ENCODE measurements around the gene ID1.

The ID1 gene, protein sequence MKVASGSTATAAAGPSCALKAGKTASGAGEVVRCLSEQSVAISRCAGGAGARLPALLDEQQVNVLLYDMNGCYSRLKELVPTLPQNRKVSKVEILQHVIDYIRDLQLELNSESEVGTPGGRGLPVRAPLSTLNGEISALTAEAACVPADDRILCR

DNA sequence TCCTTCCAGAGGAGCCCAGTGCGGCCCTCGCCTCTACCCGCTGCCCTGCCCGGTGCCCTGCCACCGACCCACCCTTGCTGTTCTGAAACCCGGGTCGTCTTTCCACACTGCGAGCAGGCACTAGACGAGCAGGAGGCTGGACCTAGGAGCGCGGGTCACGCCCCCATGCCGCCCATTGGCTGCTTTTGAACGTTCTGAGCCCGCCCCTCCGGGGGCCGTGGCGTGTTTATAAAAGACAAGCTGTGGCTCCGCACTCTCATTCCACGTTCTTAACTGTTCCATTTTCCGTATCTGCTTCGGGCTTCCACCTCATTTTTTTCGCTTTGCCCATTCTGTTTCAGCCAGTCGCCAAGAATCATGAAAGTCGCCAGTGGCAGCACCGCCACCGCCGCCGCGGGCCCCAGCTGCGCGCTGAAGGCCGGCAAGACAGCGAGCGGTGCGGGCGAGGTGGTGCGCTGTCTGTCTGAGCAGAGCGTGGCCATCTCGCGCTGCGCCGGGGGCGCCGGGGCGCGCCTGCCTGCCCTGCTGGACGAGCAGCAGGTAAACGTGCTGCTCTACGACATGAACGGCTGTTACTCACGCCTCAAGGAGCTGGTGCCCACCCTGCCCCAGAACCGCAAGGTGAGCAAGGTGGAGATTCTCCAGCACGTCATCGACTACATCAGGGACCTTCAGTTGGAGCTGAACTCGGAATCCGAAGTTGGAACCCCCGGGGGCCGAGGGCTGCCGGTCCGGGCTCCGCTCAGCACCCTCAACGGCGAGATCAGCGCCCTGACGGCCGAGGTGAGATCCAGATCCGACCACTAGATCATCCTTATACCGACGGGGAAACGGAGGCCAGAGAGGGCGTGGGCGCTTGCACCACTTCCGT lies at the start of gene ID1:
ID1 (plus strand) TSS at position 259 of the 871 bp plus-strand sequence; CDS start at position 358, 99 bp downstream.
- peak; percentile 96 for DNase-seq (ENCODE audit: low spot score)

DNA sequence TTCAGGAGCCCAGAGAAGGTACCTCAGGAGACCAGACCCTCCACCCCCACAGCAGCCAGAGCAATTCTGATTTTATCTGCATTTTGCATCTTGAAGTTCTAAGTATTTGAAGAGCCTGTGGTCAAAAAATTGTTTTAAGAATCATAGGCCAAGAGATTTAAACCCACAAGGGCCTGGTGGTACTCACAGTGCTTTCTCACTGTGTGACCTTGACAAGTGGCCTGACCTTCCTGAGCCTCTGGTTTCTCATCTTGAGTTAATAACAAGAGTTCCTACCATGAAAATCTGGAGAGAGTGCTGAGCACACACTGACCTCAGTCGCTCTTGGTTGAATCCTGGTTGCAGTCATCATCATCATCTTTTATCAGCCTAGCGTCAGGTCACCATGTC lies 45.4 kb upstream of the ID1 start:
- DNase-seq (ENCODE audit: low spot score): no peak

DNA sequence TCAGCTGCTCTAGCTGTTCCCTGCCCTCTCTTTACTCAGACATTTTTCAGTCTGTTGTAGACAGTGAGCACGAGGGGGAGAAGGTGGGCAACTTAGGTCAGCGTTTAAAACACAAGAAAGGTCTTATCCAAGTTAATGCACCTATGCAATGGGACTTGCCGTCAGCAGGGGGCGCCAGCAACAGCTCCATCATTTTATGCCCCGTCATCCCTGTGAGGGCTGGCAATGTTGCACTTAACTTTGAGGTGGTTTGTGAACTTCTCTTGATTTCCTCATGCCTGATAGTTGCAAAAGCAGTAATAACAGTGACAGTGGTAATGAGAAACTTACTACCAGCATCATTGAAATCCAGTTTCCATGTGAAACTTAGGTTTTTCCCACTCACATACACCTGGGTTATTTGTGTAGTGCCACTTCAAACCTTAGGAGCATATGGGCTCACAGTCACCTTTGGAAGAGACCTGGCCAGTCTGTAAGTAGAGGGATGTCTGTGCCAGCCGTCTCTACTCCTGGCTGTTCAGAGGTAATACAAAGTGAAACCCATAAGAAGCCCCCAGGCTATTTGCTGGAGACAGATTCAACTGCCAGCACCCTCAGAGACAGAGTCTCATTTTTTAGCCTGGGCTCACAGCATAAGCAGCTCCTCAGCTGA lies 44.9 kb upstream of the ID1 start:
- DNase-seq (ENCODE audit: low spot score): peak; percentile 58

DNA sequence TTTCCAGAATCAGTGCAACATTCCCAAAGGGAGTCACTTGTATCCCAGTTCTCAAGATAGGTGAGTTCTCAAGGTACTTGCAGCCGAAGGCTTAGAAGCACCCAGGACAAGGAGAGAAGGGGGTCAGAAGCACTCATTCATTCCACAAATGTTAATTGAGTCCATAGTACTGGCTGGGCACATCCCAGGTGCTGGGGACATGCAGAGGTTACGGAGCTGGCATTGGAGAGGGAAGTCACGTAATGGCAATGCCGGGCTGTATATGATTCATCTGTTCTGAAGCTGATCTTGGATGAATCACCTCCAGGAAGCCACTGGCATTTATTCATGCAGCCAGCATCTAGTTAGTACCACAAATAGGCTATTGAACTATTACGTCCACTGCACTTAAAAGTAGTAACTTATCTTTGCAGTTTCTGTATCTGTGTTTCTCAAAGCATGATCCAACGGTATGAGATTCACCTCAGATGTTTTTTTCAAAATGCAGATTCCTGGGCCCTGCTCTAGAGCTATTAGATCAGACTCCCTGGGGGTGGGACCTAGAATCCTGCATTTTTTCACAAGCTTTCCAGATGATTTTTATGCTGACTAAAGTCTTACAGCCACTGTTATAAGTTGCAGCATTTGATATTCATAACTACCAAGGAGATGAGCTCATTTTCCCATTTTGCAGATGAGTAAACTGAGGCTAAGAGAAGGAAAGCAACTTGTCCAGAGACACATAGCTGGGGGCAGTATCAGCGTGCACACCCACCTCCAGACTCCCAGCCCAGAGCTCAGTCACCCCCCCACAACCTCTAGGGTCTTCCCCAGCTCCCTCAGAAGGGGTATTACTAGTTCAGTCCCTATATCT lies 44.1 kb upstream of the ID1 start:
- no peak for DNase-seq (ENCODE audit: low spot score)

DNA sequence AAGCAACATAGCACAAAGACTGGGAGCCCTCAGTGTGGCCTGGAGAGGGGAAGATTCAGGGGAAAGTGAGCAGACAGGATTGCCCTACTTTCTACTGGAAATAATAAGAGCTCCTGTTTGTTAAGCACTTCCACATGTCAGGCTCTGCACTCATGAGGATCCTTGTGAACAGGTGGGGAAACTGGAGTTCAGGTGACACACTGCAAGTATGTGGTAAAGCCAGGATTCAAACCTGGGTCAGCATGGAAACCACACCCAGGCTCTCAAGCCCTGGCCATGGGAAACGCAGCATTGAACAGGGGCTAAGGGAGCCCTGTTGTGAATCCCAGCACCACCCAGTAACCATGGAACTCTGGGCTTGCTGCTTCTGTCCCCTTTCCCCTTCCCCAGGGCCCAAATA lies 42.8 kb upstream of the ID1 start:
- DNase-seq (ENCODE audit: low spot score): no peak

DNA sequence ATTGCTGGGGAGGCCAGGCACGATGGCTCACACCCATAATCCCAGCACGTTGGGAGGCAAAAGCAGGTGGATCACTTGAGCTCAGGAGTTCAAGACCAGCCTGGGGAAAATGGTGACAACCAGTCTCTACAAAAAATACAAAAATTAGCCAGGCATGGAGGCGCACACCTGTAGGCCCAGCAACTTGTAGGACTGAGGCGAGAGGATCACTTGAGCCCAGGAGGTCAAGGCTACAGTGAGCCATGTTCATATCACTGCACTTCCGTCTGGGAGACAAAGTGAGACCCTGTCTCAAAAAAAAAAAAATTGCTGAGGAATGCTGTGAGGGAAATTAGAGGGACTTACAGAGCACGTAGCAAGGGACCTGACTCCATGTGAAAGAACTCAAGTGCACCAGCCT lies 40.8 kb upstream of the ID1 start:
- no peak for DNase-seq (ENCODE audit: low spot score)

DNA sequence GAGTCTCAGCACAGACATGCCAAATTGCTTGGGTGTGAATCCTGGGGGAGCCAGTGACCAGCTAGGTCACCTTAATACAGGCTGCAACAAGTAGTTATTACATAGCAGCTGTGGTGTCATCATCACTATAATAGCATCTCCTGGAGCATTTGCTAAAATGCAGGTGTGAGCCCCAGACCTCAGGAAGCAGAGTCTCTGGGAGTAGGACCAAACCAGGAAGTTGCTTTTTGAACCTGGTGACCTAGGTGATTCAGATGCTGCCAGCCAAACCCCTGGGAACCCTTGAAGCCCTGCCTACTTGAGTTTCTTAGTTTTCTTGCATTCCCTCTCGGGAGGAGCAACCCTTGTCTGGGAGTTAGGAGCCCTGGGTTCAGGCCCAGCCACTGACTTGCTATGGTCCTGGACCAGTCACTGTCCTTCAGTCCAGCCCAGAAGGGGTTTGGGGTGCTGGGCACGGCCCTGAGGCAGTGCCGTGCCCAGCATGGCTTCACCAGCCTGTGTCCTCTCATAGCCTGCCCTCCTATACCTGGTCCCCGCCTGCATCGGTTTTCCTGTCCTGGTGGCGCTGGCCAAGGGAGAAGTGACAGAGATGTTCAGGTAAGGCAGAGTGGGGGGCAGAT lies 39.3 kb upstream of the ID1 start:
- no peak for DNase-seq (ENCODE audit: low spot score)

DNA sequence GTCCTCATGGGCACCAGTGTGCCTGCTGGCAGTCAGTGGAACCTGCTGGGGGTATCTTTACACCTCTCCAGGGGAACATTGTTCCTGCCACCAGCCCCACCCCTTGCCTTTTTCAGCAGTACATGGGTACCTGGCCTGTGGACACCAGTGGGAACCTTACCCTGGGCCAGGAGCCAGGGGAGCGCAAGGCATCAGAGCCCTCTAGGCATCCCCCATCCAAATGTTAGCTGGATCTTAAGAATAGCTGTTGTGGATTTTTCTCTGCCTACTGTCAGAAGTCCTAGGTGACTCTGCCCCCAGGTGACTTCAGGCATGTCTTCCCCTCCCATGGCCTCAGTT lies 38.8 kb upstream of the ID1 start:
- no peak for DNase-seq (ENCODE audit: low spot score)

DNA sequence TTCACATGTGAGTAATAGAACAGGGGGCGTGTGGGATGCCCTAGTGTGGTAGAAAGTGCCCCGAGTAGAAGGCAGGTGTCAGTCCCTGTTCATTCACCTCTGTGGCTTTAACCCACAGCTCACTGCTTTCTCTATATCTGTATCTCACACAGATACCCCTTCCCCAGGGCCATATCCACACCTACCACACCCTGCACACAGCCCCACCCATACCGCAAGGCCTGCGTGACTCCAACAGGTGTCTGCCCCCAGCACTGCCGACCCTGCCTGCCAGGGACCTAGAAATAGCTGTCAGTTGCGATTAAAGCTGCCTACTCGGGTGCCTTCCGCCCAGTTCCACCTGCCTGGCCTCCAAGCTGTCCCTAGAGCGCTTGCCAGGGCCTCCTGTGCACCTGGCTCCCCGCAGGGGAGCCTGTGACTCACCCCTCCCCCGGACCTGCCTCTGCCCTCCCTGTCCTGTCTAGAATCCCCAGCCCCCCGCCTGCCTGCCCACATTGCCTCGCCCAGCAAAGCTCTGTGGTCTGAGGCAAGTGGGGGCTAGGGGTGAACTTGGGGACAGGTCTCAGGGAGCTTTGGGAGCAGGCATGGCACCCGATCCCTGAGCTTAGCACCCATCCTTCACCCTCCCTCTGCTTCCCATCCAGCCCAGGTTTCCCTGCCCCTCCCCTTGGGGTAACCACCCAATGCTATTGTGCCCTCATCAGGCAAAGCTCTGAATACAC lies 38.3 kb upstream of the ID1 start:
- DNase-seq (ENCODE audit: low spot score): no peak

DNA sequence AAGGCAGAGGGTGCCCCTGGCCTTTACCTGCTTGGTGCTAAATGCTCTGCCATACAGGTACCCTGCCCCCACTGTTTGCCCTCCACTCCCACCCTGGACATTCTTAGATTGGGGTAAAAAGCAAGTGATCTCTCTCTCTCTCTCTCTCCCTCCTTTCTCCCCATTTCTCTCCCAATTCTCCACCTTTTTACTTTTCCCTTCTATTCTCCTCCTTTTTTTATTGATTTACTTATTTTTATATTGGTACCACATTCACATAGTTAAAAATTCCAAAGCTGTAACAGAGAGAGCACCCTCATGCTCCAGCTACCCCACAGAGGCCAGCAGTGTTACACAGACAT lies 37.7 kb upstream of the ID1 start:
- DNase-seq (ENCODE audit: low spot score): no peak

DNA sequence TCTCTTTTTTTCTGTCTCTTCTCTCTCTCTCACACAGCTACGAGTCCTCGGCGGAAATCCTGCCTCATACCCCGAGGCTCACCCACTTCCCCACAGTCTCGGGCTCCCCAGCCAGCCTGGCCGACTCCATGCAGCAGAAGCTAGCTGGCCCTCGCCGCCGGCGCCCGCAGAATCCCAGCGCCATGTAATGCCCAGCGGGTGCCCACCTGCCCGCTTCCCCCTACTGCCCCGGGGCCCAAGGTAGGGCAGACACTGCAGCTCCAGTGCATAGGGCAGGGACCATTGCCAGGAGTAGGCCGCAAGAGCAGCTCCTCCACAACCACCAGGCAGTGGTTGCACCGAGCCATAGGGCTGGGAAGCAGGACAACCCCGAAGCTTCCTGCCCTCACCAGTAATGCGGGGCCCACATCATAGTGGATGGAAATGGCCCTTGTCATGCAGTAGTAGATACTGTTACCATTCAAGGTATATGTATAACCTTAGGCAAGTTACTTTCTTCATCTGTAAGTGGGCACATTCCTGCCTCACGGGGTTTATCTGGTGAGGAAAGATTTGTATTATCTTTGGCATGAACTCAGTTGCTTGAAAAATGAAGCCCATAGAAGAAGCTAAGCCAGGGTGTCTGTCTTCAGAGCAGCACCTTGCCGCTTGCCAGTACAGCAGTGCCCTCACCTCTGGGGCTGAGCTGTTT lies 36.9 kb upstream of the ID1 start:
- DNase-seq (ENCODE audit: low spot score): no peak

DNA sequence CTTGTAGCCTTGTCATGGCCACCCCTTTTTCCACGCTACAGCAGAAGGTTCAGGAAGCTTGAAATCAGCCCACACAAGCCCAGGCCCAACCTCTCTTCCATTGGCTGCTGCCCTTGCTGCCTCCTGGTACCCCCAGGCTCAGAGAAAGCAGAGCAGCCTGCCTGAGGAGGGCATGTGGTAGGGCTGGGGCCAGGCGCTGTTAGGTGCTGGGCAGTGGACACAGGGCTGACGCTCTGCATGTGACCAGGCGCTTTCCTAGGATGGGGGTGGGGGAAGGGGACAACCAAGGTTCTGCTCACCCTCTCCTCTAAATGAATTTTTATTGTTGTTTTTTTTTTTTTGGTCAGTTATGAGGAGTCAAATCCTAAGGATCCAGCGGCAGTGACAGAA lies 36.3 kb upstream of the ID1 start:
- no peak for DNase-seq (ENCODE audit: low spot score)

DNA sequence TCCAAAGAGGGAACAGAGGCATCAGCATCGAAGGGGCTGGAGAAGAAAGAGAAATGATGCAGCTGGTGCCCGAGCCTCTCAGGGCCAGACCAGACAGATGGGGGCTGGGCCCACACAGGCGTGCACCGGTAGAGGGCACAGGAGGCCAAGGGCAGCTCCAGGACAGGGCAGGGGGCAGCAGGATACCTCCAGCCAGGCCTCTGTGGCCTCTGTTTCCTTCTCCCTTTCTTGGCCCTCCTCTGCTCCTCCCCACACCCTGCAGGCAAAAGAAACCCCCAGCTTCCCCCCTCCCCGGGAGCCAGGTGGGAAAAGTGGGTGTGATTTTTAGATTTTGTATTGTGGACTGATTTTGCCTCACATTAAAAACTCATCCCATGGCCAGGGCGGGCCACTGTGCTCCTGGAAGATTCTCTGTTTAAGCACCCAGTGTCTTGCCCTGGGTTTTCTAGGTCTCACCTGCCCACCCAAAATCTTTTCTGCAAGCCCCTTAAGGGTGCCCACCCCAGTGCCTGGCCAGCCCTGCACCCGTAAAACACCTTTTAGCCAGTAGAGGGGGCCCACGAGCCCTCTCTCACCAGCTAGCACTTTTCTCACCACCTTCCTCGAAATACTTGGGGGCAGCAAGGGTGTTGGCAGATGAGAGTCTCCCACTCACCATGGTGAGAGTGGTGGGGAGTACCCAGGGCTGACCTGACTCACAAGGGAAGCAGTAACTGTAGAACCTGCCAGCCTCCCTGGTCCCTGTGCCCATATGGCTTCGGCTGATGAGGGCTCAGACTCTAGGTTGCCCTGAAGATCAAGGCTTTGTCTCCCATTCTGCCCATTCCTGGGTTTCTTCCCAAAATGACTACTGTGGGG lies 35.7 kb upstream of the ID1 start:
- peak; percentile 53 for DNase-seq (ENCODE audit: low spot score)

DNA sequence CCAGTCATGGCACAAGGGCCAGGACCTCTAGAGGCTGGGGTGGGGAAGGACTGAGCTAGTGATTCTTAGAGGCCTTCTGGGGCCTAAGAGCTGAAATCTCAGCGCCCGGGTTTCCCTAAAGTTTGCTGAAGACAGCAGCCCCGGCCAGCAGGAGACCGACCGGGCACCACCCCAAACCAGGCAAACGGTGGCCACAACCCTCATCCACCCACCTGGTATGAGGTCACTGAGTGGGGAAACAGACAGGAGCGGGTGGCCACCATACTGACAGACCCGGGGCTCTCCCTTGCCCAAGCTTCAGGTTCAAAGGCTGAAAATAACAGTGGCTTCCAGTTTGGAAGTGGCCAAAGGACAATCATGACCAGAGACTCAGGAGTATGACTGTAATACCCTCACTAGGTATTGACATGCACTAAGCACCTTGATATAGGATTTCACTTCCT lies 35.0 kb upstream of the ID1 start:
- DNase-seq (ENCODE audit: low spot score): no peak

DNA sequence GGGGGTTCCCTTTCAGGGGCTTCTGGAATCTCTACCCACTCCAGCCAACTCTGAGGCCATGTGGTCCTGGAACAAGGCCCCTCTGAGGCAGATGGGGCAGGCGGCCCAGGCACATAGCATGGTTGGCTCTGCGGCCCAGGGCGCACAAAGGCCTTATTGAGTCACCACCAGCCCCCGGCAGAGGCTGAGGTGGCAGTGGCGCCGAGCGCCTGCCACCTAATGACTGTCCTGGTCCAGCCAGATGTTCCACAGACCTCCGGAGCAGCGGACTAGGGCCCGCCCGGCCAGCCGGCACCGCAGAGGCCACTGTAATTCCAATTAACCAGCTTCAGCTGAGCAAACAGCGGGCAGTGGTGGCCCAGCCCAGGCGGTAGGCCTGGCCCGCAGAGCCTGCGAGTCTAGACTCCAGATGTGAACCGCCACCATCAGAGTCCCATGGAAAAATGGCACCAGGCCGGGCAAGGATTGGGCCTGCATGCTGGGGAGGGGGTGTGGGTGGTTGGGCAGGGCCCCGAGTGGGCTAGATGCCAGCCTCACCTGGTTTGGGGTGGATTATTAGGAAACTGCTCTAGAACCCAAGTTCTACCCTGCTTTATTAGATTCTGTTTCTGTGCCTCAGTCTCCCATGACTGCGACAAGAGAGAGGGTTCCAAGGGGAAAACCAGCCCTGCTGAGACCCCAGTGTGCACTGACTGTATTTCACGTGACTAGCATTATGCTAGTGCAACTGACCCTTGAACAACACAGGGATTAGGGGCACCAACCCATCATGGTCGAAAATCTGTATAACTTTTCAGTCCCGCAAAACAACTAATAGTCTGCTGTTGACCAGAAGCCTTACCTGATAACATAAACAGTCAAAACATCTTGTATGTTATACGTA lies 34.1 kb upstream of the ID1 start:
- DNase-seq (ENCODE audit: low spot score): peak; percentile 93

DNA sequence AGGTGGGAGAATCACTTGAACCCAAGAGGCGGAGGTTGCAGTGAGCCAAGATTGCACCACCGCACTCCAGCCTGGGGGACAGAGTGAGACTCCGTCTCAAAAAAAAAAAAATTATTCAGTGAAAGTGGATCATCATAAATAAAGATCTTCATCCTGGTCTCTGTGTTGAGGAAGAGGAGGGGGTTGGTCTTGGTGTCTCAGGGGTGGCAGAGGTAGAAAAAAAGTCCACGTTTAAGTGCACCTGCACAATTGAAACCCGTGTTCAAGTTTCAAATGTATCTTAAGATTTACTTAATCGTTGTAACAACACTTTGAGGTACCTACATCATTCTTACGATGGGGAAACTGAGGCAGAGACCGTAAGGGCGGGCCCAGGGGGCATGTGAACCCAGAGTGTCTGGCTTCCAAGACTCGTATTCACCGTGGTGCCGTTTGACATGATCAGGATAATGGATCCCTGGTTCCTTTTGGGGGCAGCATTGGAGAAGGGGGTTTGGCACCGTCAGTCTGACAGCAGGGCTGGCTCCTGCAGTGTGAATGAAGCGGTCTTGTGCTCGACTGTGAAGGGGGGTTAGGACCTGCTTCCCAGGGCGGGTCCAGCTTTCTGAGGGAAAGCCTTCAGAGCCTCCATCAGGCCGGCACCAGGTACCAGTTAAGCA lies 32.9 kb upstream of the ID1 start:
- DNase-seq (ENCODE audit: low spot score): no peak

DNA sequence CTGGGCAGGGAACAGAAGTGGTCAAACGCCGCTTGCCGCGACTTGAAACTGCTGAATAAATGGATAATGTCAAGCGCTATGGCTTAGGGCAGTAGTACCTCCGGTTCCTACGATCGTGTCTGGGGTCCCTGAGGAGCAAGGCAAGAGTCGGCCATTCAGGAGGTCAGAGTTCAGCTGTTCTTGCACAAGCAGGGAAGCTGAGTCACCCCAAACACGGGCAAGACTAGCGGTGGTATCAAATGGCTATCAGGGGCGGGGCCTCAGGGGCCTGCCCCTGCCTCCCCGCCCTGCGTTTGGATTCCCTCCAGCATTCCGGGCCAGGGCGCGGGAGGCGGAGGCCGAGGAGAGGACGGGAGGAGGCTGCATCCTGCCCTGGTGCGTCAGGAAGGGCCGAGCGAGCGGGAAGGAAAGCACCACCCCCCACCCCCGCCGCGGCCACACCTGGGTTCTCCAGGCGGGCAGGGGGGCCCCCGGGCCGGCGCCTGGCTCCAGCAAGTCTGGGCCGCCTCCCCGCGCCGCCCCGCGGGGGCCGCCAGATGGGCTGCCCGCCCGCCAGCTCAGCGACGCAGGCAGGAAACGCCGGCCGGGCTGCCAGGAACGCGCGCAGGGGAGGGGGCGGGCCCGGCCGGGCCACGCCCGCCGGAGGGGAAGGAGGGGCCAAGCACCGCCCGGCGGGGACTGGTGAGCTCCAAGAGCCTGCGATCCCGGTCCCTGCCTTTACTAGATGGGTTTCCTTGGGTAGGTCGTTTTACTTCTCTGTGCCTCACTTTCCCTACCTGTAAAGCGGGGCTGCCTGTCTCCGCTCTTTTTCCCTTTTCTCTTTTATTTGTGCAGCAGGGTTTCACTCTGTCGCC lies 32.2 kb upstream of the ID1 start:
- peak; percentile 90 for DNase-seq (ENCODE audit: low spot score)
